Measurements from ENCODE around the gene ANKRD11.
"Not testable (repeated sequence)": the region's sequence is repeated elsewhere in the genome, so short reads cannot be mapped to it uniquely, and the experiment has no call there.

The ANKRD11 gene

DNA sequence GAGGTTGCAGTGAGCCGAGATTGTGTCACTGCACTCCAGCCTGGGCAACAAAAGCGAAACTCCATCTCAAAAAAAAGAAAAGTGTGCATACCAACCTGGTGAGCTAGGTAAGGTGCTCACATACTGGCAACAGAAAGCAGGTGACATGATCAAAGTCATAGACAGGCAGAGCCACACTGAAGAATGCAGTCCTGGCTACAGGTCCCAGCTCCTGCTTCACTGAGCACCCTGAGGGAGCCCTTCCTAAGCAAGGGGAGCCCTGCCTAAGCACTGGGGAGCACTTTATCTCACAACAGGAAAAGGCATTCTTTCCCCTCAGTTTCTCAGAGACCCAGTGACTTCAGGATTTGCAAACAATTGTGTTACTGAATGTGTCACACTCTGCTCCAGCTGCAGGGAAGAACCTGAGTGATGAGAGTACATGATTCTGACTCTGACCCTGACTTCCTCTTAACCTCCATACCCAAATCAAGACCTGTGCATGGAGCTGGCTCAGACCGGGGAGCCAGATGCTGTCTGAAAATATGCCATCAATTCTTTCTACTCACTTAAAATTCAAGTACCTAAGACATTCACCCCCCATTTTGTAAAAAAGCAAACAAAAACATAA lies 40.5 kb downstream of the ANKRD11 start:
- no peak for DNase-seq

DNA sequence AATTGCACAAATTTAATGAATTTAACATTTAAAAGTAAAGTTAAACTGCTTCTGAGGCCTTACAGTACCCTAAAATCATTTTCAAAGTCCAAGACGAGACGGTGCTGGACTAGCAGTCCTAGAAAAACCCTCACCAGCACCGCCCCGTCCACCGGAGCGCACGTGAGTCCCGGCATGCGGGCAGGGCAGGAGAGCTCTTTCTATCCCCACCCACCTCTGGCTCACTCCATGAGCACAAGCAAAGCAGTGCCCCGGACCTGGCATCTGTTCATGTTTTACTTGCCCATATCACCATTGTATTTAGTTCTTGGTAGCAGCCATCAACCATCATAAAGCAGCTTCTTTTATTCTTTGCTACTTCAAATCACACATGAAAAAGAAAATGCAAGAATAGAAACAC lies 41.7 kb downstream of the ANKRD11 start:
- no peak for DNase-seq

DNA sequence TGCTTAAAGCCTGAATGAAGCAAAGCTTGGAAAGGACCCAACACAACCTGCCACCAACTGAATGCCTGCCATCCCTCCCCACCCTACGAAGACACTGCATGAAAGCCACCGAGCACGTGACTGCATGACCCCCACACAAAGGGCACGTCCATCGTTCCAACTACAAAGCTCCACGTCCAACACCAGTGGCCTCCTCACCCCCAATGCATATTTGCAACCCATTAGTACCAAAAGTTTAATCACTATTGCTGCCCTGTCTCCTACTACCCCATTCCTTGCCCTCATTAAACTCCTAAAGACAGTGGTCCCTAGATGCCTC lies 43.4 kb downstream of the ANKRD11 start:
- no peak for DNase-seq

DNA sequence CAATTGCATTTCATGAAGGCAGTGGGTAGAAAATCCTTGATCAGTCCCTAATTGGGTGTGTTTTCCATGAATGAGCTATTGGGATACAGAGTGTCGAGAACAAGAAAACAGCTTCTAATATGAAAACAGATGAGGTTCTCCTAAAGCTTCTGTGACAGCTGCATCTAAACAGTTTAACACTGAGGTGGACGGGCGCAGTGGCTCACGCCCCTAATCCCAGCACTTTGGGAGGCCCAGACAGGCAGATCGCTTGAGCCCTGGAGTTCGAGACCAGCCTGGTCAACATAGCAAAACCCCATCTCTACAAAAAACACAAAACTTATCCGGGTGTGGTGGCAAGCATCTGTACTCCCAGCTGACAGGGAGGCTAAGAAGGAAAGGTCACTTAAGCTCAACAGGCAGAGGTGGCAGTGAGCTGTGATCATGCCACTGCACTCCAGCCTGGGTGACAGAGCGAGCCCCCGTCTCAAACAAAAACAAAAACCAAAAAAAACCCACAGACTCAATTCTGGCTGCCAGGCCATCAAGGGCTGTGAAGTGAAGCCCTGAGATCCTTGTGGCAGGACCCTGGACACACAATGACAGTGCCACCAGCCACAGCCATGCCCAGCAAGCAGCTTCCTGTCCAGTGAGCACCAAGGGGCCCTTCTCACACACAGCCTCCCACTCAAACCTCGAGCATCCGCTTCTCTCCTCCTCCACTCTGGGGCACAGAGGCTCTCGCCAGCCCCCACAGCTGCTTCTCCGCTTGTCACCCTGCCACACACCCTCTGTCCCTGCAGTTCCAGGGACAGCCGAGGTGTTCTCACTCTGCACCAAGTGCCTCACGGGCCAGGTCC lies 44.0 kb downstream of the ANKRD11 start:
- DNase-seq = no peak

DNA sequence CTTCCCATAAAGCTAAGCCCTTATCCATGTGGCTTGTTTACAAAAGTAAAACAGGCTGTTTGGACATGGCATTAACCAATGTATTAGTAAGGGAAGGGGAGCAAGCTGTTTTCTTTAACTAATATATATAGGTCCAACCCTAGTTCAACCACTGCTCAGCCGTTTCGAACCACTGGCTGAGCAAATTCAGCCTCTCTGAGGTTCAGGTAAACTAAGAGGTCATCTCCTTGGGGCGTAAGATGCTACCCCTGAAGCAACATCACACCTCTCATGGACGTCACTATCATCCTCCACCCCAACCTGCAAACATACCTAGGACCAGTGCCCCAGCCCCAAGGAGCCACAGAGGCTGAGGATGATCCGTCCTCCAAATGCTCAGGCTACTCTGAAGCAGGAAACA lies 45.2 kb downstream of the ANKRD11 start:
- DNase-seq = no peak

DNA sequence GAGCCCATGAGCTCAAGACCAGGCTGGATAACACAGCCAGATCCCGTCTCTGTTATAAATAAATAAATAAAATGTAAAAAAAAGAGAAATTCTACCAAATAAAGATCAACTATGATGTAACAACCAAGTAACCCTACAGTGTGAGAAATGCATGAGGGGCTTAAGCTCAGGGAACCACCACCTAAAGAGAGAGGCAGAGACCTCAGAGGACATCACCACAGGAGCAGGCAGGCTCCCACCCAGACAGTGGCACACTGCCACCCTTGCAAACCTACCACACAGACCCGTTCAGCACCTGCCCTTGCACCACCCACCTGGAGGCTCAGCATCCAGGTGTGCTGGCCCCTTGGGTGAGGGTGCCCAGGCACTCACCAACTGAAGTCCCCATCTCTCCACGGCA lies 45.6 kb downstream of the ANKRD11 start:
- no peak for DNase-seq

DNA sequence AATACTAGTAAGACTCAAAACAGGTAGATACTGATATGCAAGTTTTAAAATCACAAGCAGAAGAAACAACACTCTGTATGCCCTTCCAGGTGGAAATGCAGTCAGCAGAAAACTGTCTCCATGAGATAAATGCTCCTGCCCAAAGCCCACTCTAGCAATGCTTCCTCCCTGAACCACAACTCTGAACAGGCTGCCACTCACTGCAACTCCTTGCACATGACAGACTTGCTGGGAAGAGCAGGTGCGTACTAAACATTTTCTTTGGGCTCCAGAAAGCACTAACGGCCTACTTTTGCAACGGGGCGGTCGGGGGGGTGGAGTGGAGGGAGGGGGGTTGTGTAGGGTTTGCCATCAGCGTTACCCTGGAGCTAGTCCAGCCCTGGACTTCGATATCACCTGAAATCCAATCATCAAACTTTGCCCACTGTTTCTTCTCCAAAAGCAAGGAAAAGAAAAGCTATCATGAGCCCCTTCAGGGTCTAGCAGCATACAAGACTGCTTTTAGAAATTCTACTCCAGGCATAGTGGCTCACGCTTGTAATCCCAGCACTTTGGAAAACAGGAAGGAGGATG lies 46.1 kb downstream of the ANKRD11 start:
- DNase-seq = no peak

DNA sequence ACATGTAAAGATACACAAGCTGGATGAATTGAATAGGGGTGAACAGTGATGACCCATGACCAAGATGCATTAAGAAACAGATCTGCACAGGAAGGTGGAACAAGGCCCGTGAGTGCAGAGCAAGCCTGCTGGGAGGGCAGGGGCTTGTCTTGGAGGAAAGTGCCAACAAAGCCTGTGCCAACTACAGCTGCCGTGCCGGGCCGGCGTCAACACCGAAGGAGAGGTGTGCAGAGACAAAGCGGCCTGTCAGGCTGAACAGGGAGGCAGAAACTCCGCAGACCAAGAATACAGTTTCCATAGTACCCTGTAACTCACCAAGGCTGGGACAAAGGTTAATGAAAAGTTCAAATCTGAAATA lies 46.7 kb downstream of the ANKRD11 start:
- DNase-seq = no peak

DNA sequence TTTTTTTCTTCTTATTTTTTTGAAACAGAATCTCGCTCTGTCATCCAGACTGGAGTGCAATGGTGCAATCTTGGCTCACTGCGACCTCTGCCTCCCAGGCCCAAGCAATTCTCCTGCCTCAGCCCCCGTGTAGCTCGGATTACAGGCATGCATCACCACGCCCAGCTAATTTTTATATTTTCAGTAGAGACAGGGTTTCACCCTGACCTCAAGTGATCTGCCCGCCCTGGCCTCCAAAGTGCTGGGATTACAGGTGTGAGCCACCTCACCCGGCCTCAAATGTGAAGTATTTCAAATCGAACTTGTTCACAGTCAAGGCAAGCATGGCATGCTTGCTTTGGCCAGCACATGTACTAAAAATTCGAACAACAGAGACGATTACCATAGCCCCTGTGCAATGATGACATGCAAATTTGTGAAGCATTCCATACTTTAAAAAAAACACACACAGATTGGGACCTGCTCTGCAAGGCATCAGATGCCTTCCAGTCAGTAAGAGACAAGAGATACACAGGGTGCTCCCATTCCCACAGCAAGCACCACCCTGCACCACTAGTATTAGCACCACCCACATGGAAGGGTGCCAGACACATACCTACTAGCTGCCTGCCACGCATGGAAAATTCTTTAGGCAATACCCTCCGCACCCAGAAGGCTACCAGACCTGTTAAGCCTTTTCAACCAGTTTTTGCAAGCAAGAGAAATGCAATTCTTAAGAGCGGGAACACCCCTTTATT lies 47.2 kb downstream of the ANKRD11 start:
- DNase-seq = peak; percentile 40 to 50

DNA sequence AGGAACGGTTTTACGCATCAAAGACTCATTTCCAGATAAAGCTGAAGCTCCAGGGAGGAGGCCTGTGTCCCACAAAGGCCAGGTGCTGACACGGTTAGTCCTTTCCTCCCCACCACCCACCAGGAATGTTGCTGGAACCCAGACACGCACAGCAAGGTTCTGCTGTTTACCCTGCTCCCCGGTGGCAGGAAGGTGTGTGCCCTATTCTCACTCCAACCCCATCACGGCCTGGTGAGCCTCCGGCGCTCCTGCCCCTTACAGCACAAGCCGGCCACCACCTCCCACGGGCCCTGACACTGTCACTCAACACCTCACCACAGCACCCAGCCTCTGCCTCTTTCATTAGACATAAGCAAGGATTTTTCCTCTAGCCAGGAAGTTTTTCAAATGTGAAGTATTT lies 47.8 kb downstream of the ANKRD11 start:
- no peak for DNase-seq

DNA sequence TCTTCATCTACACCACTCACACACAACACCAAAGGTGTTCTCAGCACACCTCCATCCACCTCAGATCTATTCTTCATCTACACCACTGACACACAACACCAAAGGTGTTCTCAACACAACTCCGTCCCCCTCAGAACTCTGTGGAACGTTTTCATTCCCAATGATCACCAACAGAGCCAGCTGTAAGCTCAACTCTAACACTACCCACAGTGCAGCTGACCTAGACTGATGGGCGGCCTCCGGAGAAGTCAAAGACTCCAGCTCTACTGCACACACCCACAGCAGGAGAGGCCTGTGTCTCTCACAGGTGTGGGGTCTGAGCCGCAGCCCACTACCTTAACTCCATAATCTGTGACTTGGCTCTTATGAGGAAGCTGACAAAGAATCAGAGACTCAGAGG lies 50.7 kb downstream of the ANKRD11 start:
- DNase-seq = no peak

DNA sequence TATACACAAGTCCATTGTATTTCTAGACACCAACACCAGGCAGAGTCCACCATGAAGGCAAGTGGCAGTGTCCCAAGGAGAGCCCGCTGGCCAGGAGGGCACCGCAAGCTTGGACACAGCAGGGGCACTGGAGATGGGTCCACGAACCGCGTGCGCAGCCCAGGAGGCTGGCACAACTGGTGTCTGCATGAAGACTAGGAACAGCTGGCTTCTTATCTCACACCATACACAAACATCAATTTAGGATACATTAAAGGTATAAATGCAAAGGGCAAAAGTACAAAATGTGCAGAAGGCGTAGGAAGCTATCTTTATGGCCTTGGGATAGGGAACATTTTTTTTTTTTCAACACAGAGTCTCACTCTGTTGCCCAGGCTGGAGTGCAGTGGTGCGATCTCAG lies 52.4 kb downstream of the ANKRD11 start:
- no peak for DNase-seq

DNA sequence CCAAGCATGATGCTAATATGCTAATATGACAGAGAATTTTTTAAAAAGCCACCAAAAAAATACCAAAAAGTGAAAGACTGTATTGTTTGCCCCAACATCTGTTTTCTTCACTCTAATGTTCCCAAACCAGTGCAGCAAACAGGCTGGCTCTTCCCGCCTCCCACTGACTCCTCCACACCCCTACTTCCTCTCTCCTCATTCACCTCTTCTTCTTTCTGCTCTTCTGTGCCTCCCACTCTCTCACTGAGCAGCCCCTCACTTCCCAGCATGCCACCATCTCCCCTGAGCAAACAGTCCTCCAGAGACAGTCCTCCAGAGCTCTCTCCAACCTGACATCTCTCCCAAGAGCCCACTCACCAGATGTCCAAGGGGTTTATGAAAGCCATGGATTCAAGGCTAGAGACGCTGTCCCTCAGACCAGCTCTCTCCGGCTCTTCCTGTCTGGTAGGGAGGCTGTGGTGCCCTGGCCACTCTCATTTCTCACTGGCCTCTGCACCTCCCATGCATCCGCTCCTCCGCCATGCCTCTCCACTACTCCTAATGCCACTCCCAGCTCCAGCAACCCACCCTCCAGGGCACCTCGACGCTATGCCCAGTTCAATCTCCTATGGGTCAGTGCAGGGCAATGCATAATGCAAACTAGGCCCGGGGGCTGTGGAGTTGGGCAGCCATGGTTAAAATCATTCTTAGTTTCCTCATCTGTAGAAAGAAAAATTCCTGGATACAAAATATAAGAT lies 52.9 kb downstream of the ANKRD11 start:
- no peak for DNase-seq

DNA sequence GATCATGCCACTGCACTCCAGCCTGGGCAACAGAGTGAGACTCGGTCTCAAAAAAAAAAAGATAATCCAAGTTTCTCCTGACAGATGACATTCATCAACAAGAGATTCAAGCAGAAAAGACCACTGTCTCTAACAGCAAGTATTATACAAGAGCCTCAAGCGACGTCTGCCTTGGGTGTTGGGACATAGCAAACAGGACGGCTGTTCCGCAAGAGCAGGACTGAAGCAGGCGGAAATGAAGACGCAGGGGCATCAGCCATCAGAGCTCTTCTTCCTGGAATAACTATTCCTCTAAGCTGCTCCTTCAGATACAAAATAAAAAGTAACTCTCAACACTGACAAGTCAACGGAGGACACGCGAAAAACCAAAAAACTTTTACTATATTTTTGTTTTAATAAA lies 54.0 kb downstream of the ANKRD11 start:
- no peak for DNase-seq

DNA sequence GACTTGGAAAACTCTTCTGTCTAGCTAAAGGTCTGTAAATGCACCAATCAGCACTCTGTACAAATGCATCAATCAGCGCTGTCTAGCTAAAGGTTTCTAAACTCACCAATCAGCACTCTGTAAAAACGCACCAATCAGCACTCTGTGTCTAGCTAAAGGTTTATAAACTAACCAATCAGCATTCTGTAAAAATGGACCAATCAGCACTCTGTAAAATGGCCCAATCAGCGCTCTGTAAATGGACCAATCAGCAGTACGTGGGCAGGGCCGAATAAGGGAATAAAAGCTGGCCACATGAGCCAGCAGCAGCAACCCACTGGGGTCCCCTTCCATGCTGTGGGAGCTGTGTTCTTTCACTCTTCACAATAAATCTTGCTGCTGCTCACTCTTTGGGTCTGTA lies 55.3 kb downstream of the ANKRD11 start:
- DNase-seq = not testable (repeated sequence)

DNA sequence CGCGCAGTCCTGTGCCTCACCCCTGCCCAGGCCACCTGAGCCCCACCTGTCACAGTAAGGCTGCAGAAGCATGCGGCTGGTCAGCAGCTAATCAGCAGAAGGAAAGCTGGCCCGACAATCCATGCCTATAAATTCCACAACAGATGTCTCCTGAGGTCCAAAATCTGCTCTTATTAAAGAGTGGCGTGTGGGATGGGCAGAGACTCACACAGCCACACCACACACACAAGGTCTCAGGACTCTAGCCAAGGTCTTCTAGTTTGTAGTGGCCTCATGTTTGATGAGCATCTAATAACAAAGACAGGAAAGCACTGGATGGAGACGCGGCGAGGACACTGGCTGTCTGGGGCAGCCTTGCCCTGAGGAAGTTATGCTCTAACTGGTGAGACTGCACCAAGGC lies 55.9 kb downstream of the ANKRD11 start:
- DNase-seq = no peak

DNA sequence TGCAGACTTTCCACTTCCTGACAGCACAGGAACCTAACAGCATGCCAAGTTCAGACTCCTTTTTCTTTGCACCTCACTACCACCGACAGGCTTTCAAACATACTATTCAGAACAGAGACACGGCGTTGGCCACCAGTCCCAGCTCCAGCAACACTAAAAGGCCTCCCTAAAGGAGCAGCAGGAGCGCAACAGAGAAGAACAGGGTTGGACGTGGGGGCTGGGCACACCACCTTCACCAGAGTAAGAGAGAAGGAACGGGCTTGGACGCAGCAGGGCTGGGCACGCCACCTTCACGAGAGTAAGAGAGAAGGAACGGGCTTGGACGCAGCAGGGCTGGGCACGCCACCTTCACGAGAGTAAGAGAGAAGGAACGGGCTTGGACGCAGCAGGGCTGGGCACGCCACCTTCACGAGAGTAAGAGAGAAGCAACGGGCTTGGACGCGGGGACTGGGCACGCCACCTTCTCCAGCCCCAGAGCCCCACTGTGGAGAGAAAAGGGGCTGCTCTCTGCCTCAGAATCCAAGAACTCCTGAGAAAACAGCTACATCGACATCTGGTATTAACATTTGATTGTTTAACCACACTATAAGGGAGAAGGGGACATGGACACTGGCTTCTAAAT lies 56.9 kb downstream of the ANKRD11 start:
- DNase-seq = not testable (repeated sequence)

DNA sequence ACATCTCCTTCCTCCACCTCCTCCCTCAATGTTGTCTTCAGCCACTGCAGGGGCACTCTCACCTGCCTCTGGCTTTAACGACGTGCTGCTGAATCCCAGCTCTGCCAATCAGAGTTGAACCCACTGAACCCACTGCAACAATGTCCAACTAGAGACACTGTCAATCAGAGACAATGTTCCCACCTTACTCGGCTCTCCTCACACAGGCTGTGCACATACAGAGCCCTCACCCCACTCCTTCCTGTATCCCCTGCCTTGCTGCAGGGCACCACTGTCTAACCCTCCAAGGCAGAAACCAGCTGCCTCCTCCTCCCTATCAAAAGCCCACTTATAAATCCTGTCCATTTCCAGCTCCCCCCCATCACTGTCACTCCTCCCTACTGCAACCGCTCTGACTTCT lies 58.7 kb downstream of the ANKRD11 start:
- DNase-seq = no peak

DNA sequence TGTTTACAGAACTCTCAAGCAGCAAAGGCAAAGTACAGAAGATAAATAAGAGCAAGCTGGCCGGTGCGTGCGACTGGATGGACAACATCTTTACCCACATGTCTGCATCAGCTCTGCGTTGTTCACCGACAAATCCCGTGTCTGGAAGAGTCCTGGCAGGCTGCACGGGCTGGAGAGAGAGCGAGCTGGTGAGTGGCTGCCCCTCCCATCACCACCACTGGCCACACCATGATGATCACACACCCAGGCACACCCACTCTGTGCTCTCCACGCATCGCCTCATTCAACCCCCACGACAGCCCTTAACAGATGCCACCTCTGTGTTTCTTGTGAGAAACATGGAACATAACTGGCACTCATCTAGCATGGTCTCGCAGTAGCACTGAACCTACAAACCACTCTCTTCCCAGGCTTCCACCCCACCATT lies 59.2 kb downstream of the ANKRD11 start:
- DNase-seq = peak; percentile 47 to 50

DNA sequence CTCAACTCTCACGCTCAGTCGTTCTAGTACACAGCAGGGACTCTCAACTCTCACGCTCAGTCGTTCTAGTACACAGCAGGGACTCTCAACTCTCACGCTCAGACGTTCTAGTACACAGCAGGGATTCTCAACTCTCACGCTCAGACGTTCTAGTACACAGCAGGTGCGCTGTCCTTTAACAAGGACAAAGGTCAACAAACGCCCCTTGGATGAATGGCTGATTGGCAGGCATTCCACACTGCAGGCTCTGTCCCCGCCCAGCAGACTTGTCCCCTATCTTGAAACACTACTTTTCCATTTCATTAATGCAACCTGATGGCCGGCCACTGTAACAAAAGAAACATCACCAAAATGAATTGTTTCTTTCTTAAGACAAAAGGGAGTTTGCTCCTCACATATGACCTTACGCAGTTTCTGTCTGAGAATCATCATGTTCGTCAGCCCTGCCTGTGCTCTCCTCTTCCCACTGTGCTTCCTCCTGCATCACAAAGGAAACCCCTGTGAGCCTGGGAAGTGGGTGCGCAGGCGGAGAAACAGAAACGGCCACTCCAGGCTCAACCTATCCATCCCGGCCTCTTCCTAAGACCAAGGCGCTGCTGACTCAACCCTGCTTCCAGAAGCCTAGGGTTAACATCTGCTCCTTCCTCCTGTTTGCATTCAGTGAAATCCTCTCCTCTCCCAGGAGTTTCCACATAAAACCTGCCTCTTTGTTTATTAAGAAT lies 59.8 kb downstream of the ANKRD11 start:
- DNase-seq = peak in 1 of 2 experiments; percentile 47

DNA sequence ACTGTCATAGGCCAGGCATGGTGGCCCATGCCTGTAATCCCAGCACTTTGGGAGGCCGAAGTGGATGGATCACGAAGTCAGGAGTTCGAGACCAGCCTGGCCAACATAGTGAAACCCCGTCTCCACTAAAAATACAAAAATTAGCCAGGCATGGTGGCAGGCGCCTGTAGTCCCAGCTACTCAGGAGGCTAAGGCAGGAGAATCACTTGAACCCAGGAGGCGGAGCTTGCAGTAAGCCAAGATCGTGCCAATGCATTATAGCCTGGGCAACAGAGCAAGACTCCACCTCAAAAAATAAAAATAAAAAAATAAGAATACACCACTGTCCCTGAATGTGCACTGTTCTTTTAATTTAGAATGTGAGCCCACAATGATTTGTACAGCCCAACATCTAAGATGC lies 61.8 kb downstream of the ANKRD11 start:
- DNase-seq = not testable (repeated sequence)

All from SHP77 (cell line).